HepG2 (cell line): Measurements from ENCODE around the gene POLR3E. TPM values are rescaled to one million over a fixed set of nuclear protein-coding genes. Genes with fewer than 3 reads are reported as not detected.

Experiments used
- ATAC-seq: fragments of 200-7000 bp; cut with Tn5 transposase; 3 replicates; pipeline ENCODE4 v1.9.1; 2020; ENCODE audit warnings: mild to moderate bottlenecking, moderate library complexity
- BruUV-seq: library from RNA; stranded (reverse); fragments of 400-500 nt; replicated peaks from 2 replicates; lab custom pipeline; 2021; lab: Mats Ljungman, UMichigan
- CTCF ChIA-PET: fragments of 300-600 bp; formaldehyde crosslinking; extraction: SDS; loops from one replicate; lab custom pipeline; 2021; ENCODE audit warnings: low total read pairs, inconsistent platforms, low intra/inter-chr PET ratio; lab: Yijun Ruan, JAX
- POLR2A ChIA-PET: fragments of 350-600 bp; sonication (Branson Sonifier 250); formaldehyde crosslinking; loops from one replicate; lab custom pipeline; 2020; ENCODE audit warnings: antibody characterized with exemption, inconsistent platforms; lab: Yijun Ruan, JAX
- DNase-seq: peaks from one replicate; pipeline ENCODE4 v3.0.0-alpha.2; 2015; ENCODE audit warnings: low spot score
- FAIRE-seq: peaks from 3 replicates; lab custom pipeline; 2011; peaks lifted over from hg19 to GRCh38; lab: Jason Lieb, UNC
- H2AFZ ChIP-seq: one replicate; pipeline ENCODE4 v1.6.1; 2011; ENCODE audit warnings: low read length, inconsistent platforms
- H3K27ac ChIP-seq: fragments of 300-600 bp; 3 replicates; pipeline ENCODE4 v1.8.0; 2011; ENCODE audit warnings: mixed run types, mild to moderate bottlenecking, mixed read lengths, low read length, inconsistent platforms; ENCODE audit not compliant: insufficient read depth; ENCODE audit errors: extremely low read length
- H3K27me3 ChIP-seq, 2 experiments: fragments of 200-600 bp in 1 of 2; 2 replicates in 1 of 2; 3 replicates in 1 of 2; pipeline versions ENCODE4 v1.6.0 to v1.8.0; 2011; ENCODE audit warnings: low read length in 2 of 2, mild to moderate bottlenecking in 2 of 2, moderate library complexity in 2 of 2, inconsistent platforms in 1 of 2; ENCODE audit not compliant: insufficient read depth in 2 of 2, control insufficient read depth in 1 of 2
- H3K36me3 ChIP-seq, 2 experiments: fragments of 200-600 bp in 1 of 2; replicated peaks in 1 of 2; 2 replicates in 1 of 2; 3 replicates in 1 of 2; pipeline versions ENCODE4 v1.5.1 to v1.8.0; 2011; ENCODE audit warnings: low read length in 2 of 2, inconsistent platforms in 1 of 2; ENCODE audit not compliant: insufficient read depth in 2 of 2, control insufficient read depth in 1 of 2
- H3K4me1 ChIP-seq: 2 replicates; pipeline ENCODE4 v1.5.1; 2012; ENCODE audit warnings: low read length, inconsistent platforms; ENCODE audit not compliant: insufficient read depth
- H3K4me2 ChIP-seq: 2 replicates; pipeline ENCODE4 v1.6.0; 2011; ENCODE audit warnings: low read depth, low read length, inconsistent platforms
- H3K4me3 ChIP-seq, 3 experiments: fragments of 200-600 bp in 1 of 3; sonication (generic), shearing (Covaris generic) in 1 of 3; replicated peaks in 1 of 3; 2 replicates each; pipeline ENCODE4 v1.5.1; 2011 to 2016; ENCODE audit warnings: low read length in 3 of 3, inconsistent platforms in 2 of 3, low read depth in 2 of 3, mild to moderate bottlenecking in 2 of 3, control low read depth in 1 of 3, mixed read lengths in 1 of 3; ENCODE audit not compliant: insufficient read depth in 1 of 3
- H3K79me2 ChIP-seq: one replicate; pipeline ENCODE4 v1.6.1; 2011; ENCODE audit warnings: low read length, inconsistent platforms; ENCODE audit not compliant: insufficient read depth
- H3K9ac ChIP-seq: 2 replicates; pipeline ENCODE4 v1.6.0; 2011; ENCODE audit warnings: mild to moderate bottlenecking, low read depth, low read length, inconsistent platforms; ENCODE audit not compliant: insufficient read depth
- H3K9me3 ChIP-seq: 2 replicates; pipeline ENCODE4 v1.5.1; 2012; ENCODE audit warnings: mild to moderate bottlenecking, low read length
- H4K20me1 ChIP-seq: 2 replicates; pipeline ENCODE4 v1.6.0; 2011; ENCODE audit warnings: inconsistent platforms, mild to moderate bottlenecking, low read length, moderate library complexity; ENCODE audit not compliant: insufficient read depth
- FOXM1 ChIP-seq: sonication (generic); formaldehyde crosslinking; IDR thresholded peaks from 2 replicates; pipeline ENCODE4 v1.5.0; 2020; ENCODE audit warnings: missing genetic modification reagents
- POLR2AphosphoS2 ChIP-seq: IDR thresholded peaks from 2 replicates; pipeline ENCODE4 v1.6.1; 2011; ENCODE audit warnings: low read depth, low read length, improper control_type of control experiment
- RBM22 ChIP-seq: fragments of 200-400 bp; formaldehyde crosslinking; optimal IDR thresholded peaks from 2 replicates; pipeline ENCODE3; 2017; ENCODE audit warnings: mild to moderate bottlenecking, low read length, moderate library complexity
- RFXANK ChIP-seq: IDR thresholded peaks from 2 replicates; pipeline ENCODE4 v1.6.1; 2016
- SMYD3 ChIP-seq: sonication (generic); formaldehyde crosslinking; IDR thresholded peaks from 2 replicates; pipeline ENCODE4 v1.8.1; 2023; ENCODE audit warnings: mild to moderate bottlenecking, missing genetic modification reagents
- ZNF775 ChIP-seq: sonication (generic); formaldehyde crosslinking; IDR thresholded peaks from 2 replicates; pipeline ENCODE4 v1.4.0; 2020; ENCODE audit warnings: missing genetic modification reagents, mild to moderate bottlenecking, moderate library complexity, borderline replicate concordance
- WGBS: methylation state at CpG from one replicate; pipeline ENCODE4 v1.1.6; 2017; ENCODE audit warnings: low lambda C conversion rate; 5-methylcytosine and 5-hydroxymethylcytosine counted together
- in situ Hi-C: cut with HindIII; loops from 2 replicates; pipeline ENCODE4 v1.10.0; 2017; ENCODE audit warnings: low pct_unique_long_range_greater_than_20kb; ENCODE audit not compliant: extremely low pct_ligation_motif_present
- intact Hi-C: fragments of 100-400 bp; cut with micrococcal nuclease; formaldehyde crosslinking; loops from one replicate; pipeline ENCODE4 v1.10.0; 2022; ENCODE audit not compliant: unreplicated experiment
- polyA plus RNA-seq, 8 experiments: library from polyadenylated mRNA; depleted of rRNA in 3 of 8; stranded (reverse) in 7 of 8; unstranded in 1 of 8; fragments of >200 nt; fragmentation: Illumina TruSeq in 4 of 8; extraction: Trizol in 4 of 8; gene quantifications; 2 replicates each; pipeline versions ENCODE4 v1.2.1 to v1.2.3, GENCODE V29; 2011 to 2016; ENCODE audit warnings: low read depth in 4 of 8, missing spikeins in 1 of 8, mixed read lengths in 1 of 8; ENCODE audit not compliant: insufficient read depth in 1 of 8
- total RNA-seq, 5 experiments: library from RNA; depleted of rRNA; stranded (reverse); fragments of >200 nt; fragmentation: Illumina TruSeq; extraction: Trizol; gene quantifications; 2 replicates each; pipeline ENCODE4 v1.2.3, GENCODE V29; 2016; ENCODE audit warnings: low read depth in 1 of 5
- TF ChIP-seq, protein P1 (sequence below): sonication (generic); formaldehyde crosslinking; IDR thresholded peaks from 2 replicates; pipeline ENCODE4 v1.8.1; 2023; ENCODE audit warnings: mild to moderate bottlenecking, missing genetic modification reagents
- TF ChIP-seq, protein P2 (sequence below): sonication (generic); formaldehyde crosslinking; IDR thresholded peaks from 2 replicates; pipeline ENCODE4 v1.9.0; 2022; ENCODE audit warnings: missing genetic modification reagents, mild to moderate bottlenecking, borderline replicate concordance

POLR3E gene
- total and polyA plus RNA-seq, 2 of the 13 experiments (the other 11 are each of a cell fraction or from before 2014, with no cell fraction given), result 135 to 262 TPM

DNA sequence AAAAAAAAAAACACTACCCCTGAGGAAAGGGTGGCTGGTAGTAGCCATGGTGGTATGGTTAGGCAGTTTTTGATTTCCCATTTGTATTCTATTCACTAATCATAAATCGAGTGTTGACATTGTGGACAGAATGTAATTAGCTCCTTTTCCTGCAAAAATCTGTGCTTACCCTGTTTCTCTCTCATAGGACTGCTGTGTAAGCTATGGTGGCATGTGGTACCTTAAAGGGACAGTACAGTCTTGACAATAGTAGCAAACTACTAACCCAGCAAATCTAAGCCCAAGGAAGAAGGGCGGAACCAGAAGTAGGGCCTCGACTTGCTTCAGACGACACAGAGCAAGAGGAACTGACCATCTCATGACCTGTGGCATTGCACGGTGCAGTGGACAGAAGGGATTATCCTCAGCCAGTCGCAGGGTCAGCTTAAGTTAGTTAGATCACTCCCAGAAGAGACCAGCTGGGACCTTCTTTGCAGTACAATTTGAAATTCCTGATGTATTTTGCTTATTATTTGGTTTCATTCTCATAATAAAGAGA lies 36.3 kb downstream of the POLR3E start:
- H3K36me3 ChIP-seq, result peaks cover 40 to 78% of the 10 kb centered on the region in 2 experiments
- H3K27me3 ChIP-seq, result no peaks in the 10 kb centered on the region
- no TSS peak for BruUV-seq
- no peak overlapping the region for H3K4me3 ChIP-seq
- no peak for DNase-seq
- no peak overlapping the region for H3K9ac ChIP-seq
- ATAC-seq, result no peak
- in situ Hi-C loops (loop anchor here (25.0 kb wide), 2 partner anchors 771 to 1171 kb away; partner anchors contain the start of genes DNAH3 and LDAF1), intact Hi-C loops (no loop called here)
- ChIA-PET POLR2A (interaction anchor here (1.2 kb wide), 1 partner anchor 20 kb away, joined by 4 read pairs; no protein-coding TSS in a partner anchor), CTCF (no interaction called here)
- peaks cover 13% of the 10 kb centered on the region for H3K9me3 ChIP-seq
- FAIRE-seq, result no peak
- H4K20me1 ChIP-seq, result no peaks in the 10 kb centered on the region
- no peak overlapping the region for H3K27ac ChIP-seq
- H3K4me1 ChIP-seq, result no peaks in the 10 kb centered on the region
- no peak overlapping the region for H3K4me2 ChIP-seq
- no peak for TF ChIP-seq FOXM1 (CRISPR knock-in tag)
- peak; percentile 87 for TF ChIP-seq RBM22
- TF ChIP-seq, protein P1, sequence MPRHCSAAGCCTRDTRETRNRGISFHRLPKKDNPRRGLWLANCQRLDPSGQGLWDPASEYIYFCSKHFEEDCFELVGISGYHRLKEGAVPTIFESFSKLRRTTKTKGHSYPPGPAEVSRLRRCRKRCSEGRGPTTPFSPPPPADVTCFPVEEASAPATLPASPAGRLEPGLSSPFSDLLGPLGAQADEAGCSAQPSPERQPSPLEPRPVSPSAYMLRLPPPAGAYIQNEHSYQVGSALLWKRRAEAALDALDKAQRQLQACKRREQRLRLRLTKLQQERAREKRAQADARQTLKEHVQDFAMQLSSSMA (CRISPR knock-in tag), result no peak
- TF ChIP-seq RFXANK, result no peak
- TF ChIP-seq, protein P2, sequence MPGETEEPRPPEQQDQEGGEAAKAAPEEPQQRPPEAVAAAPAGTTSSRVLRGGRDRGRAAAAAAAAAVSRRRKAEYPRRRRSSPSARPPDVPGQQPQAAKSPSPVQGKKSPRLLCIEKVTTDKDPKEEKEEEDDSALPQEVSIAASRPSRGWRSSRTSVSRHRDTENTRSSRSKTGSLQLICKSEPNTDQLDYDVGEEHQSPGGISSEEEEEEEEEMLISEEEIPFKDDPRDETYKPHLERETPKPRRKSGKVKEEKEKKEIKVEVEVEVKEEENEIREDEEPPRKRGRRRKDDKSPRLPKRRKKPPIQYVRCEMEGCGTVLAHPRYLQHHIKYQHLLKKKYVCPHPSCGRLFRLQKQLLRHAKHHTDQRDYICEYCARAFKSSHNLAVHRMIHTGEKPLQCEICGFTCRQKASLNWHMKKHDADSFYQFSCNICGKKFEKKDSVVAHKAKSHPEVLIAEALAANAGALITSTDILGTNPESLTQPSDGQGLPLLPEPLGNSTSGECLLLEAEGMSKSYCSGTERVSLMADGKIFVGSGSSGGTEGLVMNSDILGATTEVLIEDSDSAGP, result peak; percentile 32; the same call in 1 of the 2 replicates
- no peak for TF ChIP-seq SMYD3
- no peak for TF ChIP-seq ZNF775
- no peak for TF ChIP-seq POLR2AphosphoS2
- no peaks in the 10 kb centered on the region for H3K79me2 ChIP-seq
- no peak overlapping the region for H2AFZ ChIP-seq
- WGBS, result 78% methylated on average over 6 of the region's 6 CpGs
